K562 (cell line): Measurements from ENCODE around the gene DPP8. TPM values are rescaled to one million over a fixed set of nuclear protein-coding genes. Genes with fewer than 3 reads are reported as not detected.

ENCODE experiments used
- ATAC-seq: fragments of 200-7000 bp; cut with Tn5 transposase; 3 replicates; pipeline ENCODE4 v1.9.1; 2020; ENCODE audit warnings: moderate library complexity
- BruUV-seq: library from RNA; stranded (reverse); fragments of 400-500 nt; replicated peaks from 2 replicates; lab custom pipeline; 2021; lab: Mats Ljungman, UMichigan
- CTCF ChIA-PET: fragments of 300-600 bp; formaldehyde crosslinking; extraction: SDS; loops from one replicate; lab custom pipeline; 2021; ENCODE audit warnings: low intra/inter-chr PET ratio; lab: Yijun Ruan, JAX
- POLR2A ChIA-PET: fragments of 300-600, 350-650 bp; sonication (Branson Sonifier 250); formaldehyde crosslinking; extraction: SDS; loops from one replicate; lab custom pipeline; 2021; ENCODE audit warnings: antibody characterized with exemption, inconsistent platforms; lab: Yijun Ruan, JAX
- DNase-seq, 4 experiments: peaks; one replicate each; pipeline versions ENCODE4 v3.0.0 to v3.0.0-alpha.2; 2011 to 2018; ENCODE audit warnings: low spot score in 3 of 4, mixed read lengths in 3 of 4; ENCODE audit errors: extremely low read depth in 1 of 4
- FAIRE-seq: peaks from 2 replicates; lab custom pipeline; 2011; peaks lifted over from hg19 to GRCh38; lab: Jason Lieb, UNC
- H2AFZ ChIP-seq: 2 replicates; pipeline ENCODE4 v1.6.0; 2011; ENCODE audit warnings: low read depth, low read length, control low read depth, inconsistent platforms
- H3K27ac ChIP-seq: fragments of 200-600 bp; 3 replicates; pipeline ENCODE4 v1.8.0; 2011; ENCODE audit warnings: low read depth, mild to moderate bottlenecking, control low read depth, inconsistent platforms, low read length, moderate library complexity, mixed read lengths; ENCODE audit errors: extremely low read depth
- H3K27me3 ChIP-seq, 2 experiments: fragments of 300-600 bp in 1 of 2; 2 replicates in 1 of 2; 3 replicates in 1 of 2; pipeline versions ENCODE4 v1.6.0 to v1.8.0; 2011; ENCODE audit warnings: inconsistent platforms in 2 of 2, low read length in 2 of 2, mild to moderate bottlenecking in 1 of 2, mixed read lengths in 1 of 2, moderate library complexity in 1 of 2; ENCODE audit not compliant: control insufficient read depth in 2 of 2, insufficient read depth in 2 of 2
- H3K36me3 ChIP-seq: fragments of 300-600 bp; 3 replicates; pipeline ENCODE4 v1.8.0; 2011; ENCODE audit warnings: mild to moderate bottlenecking, low read length, inconsistent platforms; ENCODE audit not compliant: control insufficient read depth, insufficient read depth
- H3K4me1 ChIP-seq, 2 experiments: fragments of 200-600 bp in 1 of 2; replicated peaks in 1 of 2; 2 replicates in 1 of 2; 3 replicates in 1 of 2; pipeline versions ENCODE4 v1.5.1 to v1.8.0; 2011; ENCODE audit warnings: inconsistent platforms in 2 of 2, low read length in 2 of 2, mild to moderate bottlenecking in 1 of 2, mixed read lengths in 1 of 2, moderate library complexity in 1 of 2; ENCODE audit not compliant: control insufficient read depth in 2 of 2, insufficient read depth in 2 of 2
- H3K4me2 ChIP-seq: 2 replicates; pipeline ENCODE4 v1.6.1; 2011; ENCODE audit warnings: low read length, control low read depth, inconsistent platforms, mixed read lengths; ENCODE audit not compliant: insufficient read depth
- H3K4me3 ChIP-seq: fragments of 200-600 bp; sonication (generic), shearing (Covaris generic); 2 replicates; pipeline ENCODE4 v1.5.1; 2016; ENCODE audit warnings: control low read depth, inconsistent platforms
- H3K79me2 ChIP-seq: fragments of 200-600 bp; 3 replicates; pipeline ENCODE4 v1.8.0; 2011; ENCODE audit warnings: low read length, inconsistent platforms; ENCODE audit not compliant: control insufficient read depth, insufficient read depth
- H3K9ac ChIP-seq, 2 experiments: 2 replicates each; pipeline versions ENCODE4 v1.6.0 to v1.6.1; 2011; ENCODE audit warnings: low read depth in 2 of 2, low read length in 2 of 2, control low read depth in 1 of 2, inconsistent platforms in 1 of 2, mild to moderate bottlenecking in 1 of 2, mixed read lengths in 1 of 2; ENCODE audit not compliant: insufficient read depth in 1 of 2
- H3K9me1 ChIP-seq: one replicate; pipeline ENCODE4 v1.6.0; 2011; ENCODE audit warnings: inconsistent platforms, mild to moderate bottlenecking, low read length, moderate library complexity; ENCODE audit not compliant: control insufficient read depth, insufficient read depth
- H3K9me3 ChIP-seq: replicated peaks from 2 replicates; pipeline ENCODE4 v1.5.1; 2011; ENCODE audit warnings: low read depth, low read length, inconsistent platforms; ENCODE audit not compliant: control insufficient read depth, insufficient read depth
- H4K20me1 ChIP-seq: replicated peaks from 2 replicates; pipeline ENCODE4 v1.6.1; 2011; ENCODE audit warnings: low read length, inconsistent platforms, mixed read lengths; ENCODE audit not compliant: control insufficient read depth, insufficient read depth
- DACH1 ChIP-seq: fragments of 450-650 bp; IDR thresholded peaks from 2 replicates; pipeline ENCODE4 v1.6.1; 2018; ENCODE audit not compliant: partially characterized antibody
- POLR2B ChIP-seq: fragments of 450-650 bp; IDR thresholded peaks from 2 replicates; pipeline ENCODE4 v1.6.1; 2018; ENCODE audit warnings: low read depth; ENCODE audit not compliant: partially characterized antibody
- TFAP4 ChIP-seq: sonication (generic); formaldehyde crosslinking; IDR thresholded peaks from 2 replicates; pipeline ENCODE4 v1.8.0; 2022; ENCODE audit warnings: missing genetic modification reagents, mild to moderate bottlenecking, moderate library complexity, borderline replicate concordance
- WGBS: fragments of 100-300 bp; shearing (Covaris generic); methylation state at CpG from one replicate; pipeline ENCODE4 v1.1.6; 2016; ENCODE audit warnings: low coverage, mixed read lengths; ENCODE audit not compliant: insufficient coverage; ENCODE audit errors: missing lambda C conversion rate; 5-methylcytosine and 5-hydroxymethylcytosine counted together
- in situ Hi-C: fragments of 300-500 bp; cut with MboI; formaldehyde crosslinking; loops from 4 replicates; pipeline ENCODE4 v1.15.0; 2018; ENCODE audit warnings: inconsistent platforms, mixed read lengths
- intact Hi-C: fragments of 100-400 bp; cut with micrococcal nuclease; formaldehyde crosslinking; loops from 2 replicates; pipeline ENCODE4 v1.14.2; 2022
- polyA plus RNA-seq, 8 experiments: library from polyadenylated mRNA; depleted of rRNA in 4 of 8; stranded (reverse) in 5 of 8; unstranded in 3 of 8; fragments of >200 nt; fragmentation: Nextera tagmentation in 2 of 8; fragmentation: Illumina TruSeq in 1 of 8; extraction: Ambion mirVana in 2 of 8; extraction: Trizol in 1 of 8; gene quantifications; 2 replicates each; pipeline versions ENCODE4 v1.2.1 to v1.2.3, GENCODE V29; 2011 to 2014; ENCODE audit warnings: inconsistent platforms in 1 of 8, missing spikeins in 1 of 8
- total RNA-seq, 7 experiments: library from RNA; depleted of rRNA in 6 of 7; stranded (reverse); fragments of >200 nt in 6 of 7; fragmentation: Illumina TruSeq in 2 of 7; extraction: Trizol in 2 of 7; gene quantifications; 2 replicates each; pipeline versions ENCODE4 v1.2.1 to v1.2.3, GENCODE V29; 2011 to 2021; ENCODE audit warnings: low replicate concordance in 1 of 7

DPP8 gene
- total and polyA plus RNA-seq, 9 of the 15 experiments (the other 6 are each of a cell fraction or from before 2014, with no cell fraction given) = 5.5 to 36.7 (median 20.7) TPM

- H3K4me3 ChIP-seq = no peak overlapping the region
- no peak overlapping the region for H3K4me2 ChIP-seq
- ChIA-PET CTCF (no interaction called here), POLR2A (interaction anchor here (1.6 to 2.3 kb wide), 2 partner anchors 11 to 112 kb away, joined by 3 to 8 read pairs; partner anchors contain the start of gene RNU5B-1)
- peaks cover 10 to 15% of the 10 kb centered on the region in 2 experiments; a peak in 4 of 5 replicates for H3K4me1 ChIP-seq
- WGBS = 25% methylated on average over 5 of the region's 8 CpGs
- no peak overlapping the region for H2AFZ ChIP-seq
- TF ChIP-seq DACH1 = peak; percentile 17
- TF ChIP-seq POLR2B = no peak
- peak; percentile 44; the same call in 1 of the 2 replicates for TF ChIP-seq TFAP4 (CRISPR knock-in tag)
- TF ChIP-seq, all 486 proteins: peak for 2
- Histone ChIP-seq H3K9ac (no peak overlapping the region), H3K9me1 (no peaks in the 10 kb centered on the region), H3K27me3 (peaks cover 12 to 28% of the 10 kb centered on the region in 2 experiments; a peak in 3 of 5 replicates), H4K20me1 (0 out of 2 replicates have a peak, but pooled peaks cover 1% of the 10 kb centered on the region), H3K79me2 (no peaks in the 10 kb centered on the region), H3K36me3 (no peaks in the 10 kb centered on the region), H3K27ac (no peak overlapping the region), H3K9me3 (no peaks in the 10 kb centered on the region)
- ATAC-seq (no peak), DNase-seq (no peak), FAIRE-seq (peak; percentile 44)
- intact Hi-C loops (no loop called here), in situ Hi-C loops (no loop called here)
- no TSS peak for BruUV-seq
Observed at GRCh38 chr15:65416845-65417416, 100.6 kb downstream of the DPP8 start.
